ENCODE results near the gene MVD. TPM values are rescaled to one million over a fixed set of nuclear protein-coding genes. Genes with fewer than 3 reads are reported as not detected.
A peak's percentile ranks its signal among the peaks of the same experiment; 100 is the strongest.

The MVD gene
- total RNA-seq, 4 donors from 2014 or later, result 52.7 to 134 (median 71.4) TPM

- Histone ChIP-seq H3K36me3 (no peaks in the 10 kb centered on the region), H3K27ac (peak overlapping the region; percentile 22 to 69 (median 36)), H3K27me3 (peaks cover 7 to 98% (median 13%) of the 10 kb centered on the region in 4 donors), H3K9me3 (no peaks in the 10 kb centered on the region), H3K4me1 (peaks cover 18 to 53% (median 28%) of the 10 kb centered on the region in 3 donors), H3K4me3 (peak overlapping the region; percentile 44 to 68 (median 58))
- intact Hi-C loops (cut with DNase I), result no loop called here
- WGBS, 2 donors, result 5 to 13% methylated on average over 9 to 21 of the region's 33 CpGs
- TF ChIP-seq POLR2A (IDR thresholded peaks at IDR 0.05), result no peak
- TF ChIP-seq CTCF (IDR thresholded peaks at IDR 0.05), result peak in 5 of 6 experiments; percentile 38 to 61 (median 43)
- DNase-seq, result no peak
These were observed 22.5 kb upstream of the MVD start for GRCh38 chr16:88685156-88686061.

- peaks cover 7 to 96% (median 13%) of the 10 kb centered on the region in 4 donors for H3K27me3 ChIP-seq
- H3K36me3 ChIP-seq, result no peaks in the 10 kb centered on the region
- DNase-seq, result no peak
- WGBS, 2 donors, result 76 to 83% methylated on average over 2 to 3 of the region's 15 CpGs
- H3K27ac ChIP-seq, result no peak overlapping the region
- TF ChIP-seq CTCF (IDR thresholded peaks at IDR 0.05) (no peak), POLR2A (IDR thresholded peaks at IDR 0.05) (no peak)
- H3K4me1 ChIP-seq, result peaks cover 18 to 53% (median 28%) of the 10 kb centered on the region in 3 donors
- peak overlapping the region in 1 of 4 donors; percentile 68 for H3K4me3 ChIP-seq
- H3K9me3 ChIP-seq, result no peaks in the 10 kb centered on the region
- intact Hi-C loops (cut with DNase I), result no loop called here
These were observed 21.8 kb upstream of the MVD start for GRCh38 chr16:88684569-88685155.

GRCh38 chr16:88681709-88682451 is 19.0 kb upstream of the MVD start:
- intact Hi-C loops (cut with DNase I), result no loop called here
- Histone ChIP-seq H3K9me3 (no peaks in the 10 kb centered on the region), H3K4me1 (peaks cover 18 to 44% (median 26%) of the 10 kb centered on the region in 3 donors), H3K4me3 (peak overlapping the region in 1 of 4 donors; percentile 26), H3K27me3 (peaks cover 7 to 96% (median 10%) of the 10 kb centered on the region in 4 donors), H3K36me3 (no peaks in the 10 kb centered on the region), H3K27ac (peak overlapping the region in 3 of 4 donors; percentile 33 to 81 (median 77))
- no peak for TF ChIP-seq CTCF (IDR thresholded peaks at IDR 0.05)
- peak in 1 of 4 donors; percentile 46 for TF ChIP-seq POLR2A (IDR thresholded peaks at IDR 0.05)
- 14 to 36% methylated on average over 9 to 12 of the region's 21 CpGs for WGBS, 2 donors
- peak; percentile 80 for DNase-seq

GRCh38 chr16:88681084-88681680 is 18.3 kb upstream of the MVD start:
- Histone ChIP-seq H3K27ac (peak overlapping the region in 2 of 4 donors; percentile 77 to 79), H3K4me1 (peaks cover 13 to 37% (median 19%) of the 10 kb centered on the region in 3 donors), H3K9me3 (no peaks in the 10 kb centered on the region), H3K27me3 (peaks cover 7 to 91% (median 10%) of the 10 kb centered on the region in 4 donors), H3K36me3 (no peaks in the 10 kb centered on the region), H3K4me3 (peak overlapping the region in 1 of 4 donors; percentile 26)
- TF ChIP-seq POLR2A (IDR thresholded peaks at IDR 0.05) (no peak), CTCF (IDR thresholded peaks at IDR 0.05) (peak in 5 of 6 experiments; percentile 24 to 64 (median 36))
- 50% methylated on average over 1 of the region's 31 CpGs; no CpG with 5 or more reads in 1 of the 2 donors for WGBS, 2 donors
- no peak for DNase-seq
- intact Hi-C loops (cut with DNase I), result no loop called here

Measured in esophagus squamous epithelium (tissue), 5 donors.